Activated B cell treated with CpG ODN at 0.5 μM for 24 hours (primary cell): ENCODE data around the gene MRPL27. TPM values are rescaled to one million over a fixed set of nuclear protein-coding genes. Genes with fewer than 3 reads are reported as not detected.

Experiments
- ATAC-seq: fragments of 200-7000 bp; cut with Tn5 transposase; one replicate; pipeline ENCODE4 v1.10.0; 2021; ENCODE audit warnings: low read depth, mild to moderate bottlenecking, moderate library complexity
- CTCF ChIA-PET: fragments of 350-600 bp; sonication (Branson Sonifier 250); formaldehyde crosslinking; loops from one replicate; lab custom pipeline; 2021; ENCODE audit warnings: antibody characterized with exemption; lab: Charles Lee
- POLR2A ChIA-PET: fragments of 350-600 bp; sonication (Branson Sonifier 250); formaldehyde crosslinking; loops from one replicate; lab custom pipeline; 2021; ENCODE audit warnings: antibody characterized with exemption; lab: Charles Lee
- DNase-seq: peaks from one replicate; pipeline ENCODE4 v3.0.0; 2022
- H3K27ac Mint-ChIP-seq: one replicate; pipeline ENCODE4 v1.8.0; 2020; ENCODE audit warnings: mixed read lengths
- H3K27me3 Mint-ChIP-seq: one replicate; pipeline ENCODE4 v1.8.0; 2021; ENCODE audit warnings: mixed read lengths
- H3K36me3 Mint-ChIP-seq: one replicate; pipeline ENCODE4 v1.8.0; 2021; ENCODE audit warnings: low read depth, mixed read lengths
- H3K4me1 Mint-ChIP-seq: one replicate; pipeline ENCODE4 v1.8.0; 2021; ENCODE audit warnings: mixed read lengths
- H3K4me3 Mint-ChIP-seq: one replicate; pipeline ENCODE4 v1.8.0; 2020; ENCODE audit warnings: mild to moderate bottlenecking, mixed read lengths
- H3K9me3 Mint-ChIP-seq: one replicate; pipeline ENCODE4 v1.8.0; 2020; ENCODE audit warnings: mixed read lengths
- CTCF ChIP-seq: fragments of 200-600 bp; IDR thresholded peaks from one replicate; pipeline ENCODE4 v1.8.0; 2022; ENCODE audit warnings: antibody characterized with exemption, mild to moderate bottlenecking
- intact Hi-C: fragments of 100-400 bp; cut with micrococcal nuclease; formaldehyde crosslinking; loops from one replicate; pipeline ENCODE4 v1.15.1; 2024
- total RNA-seq: library from RNA; stranded (reverse); gene quantifications from 2 replicates; pipeline ENCODE4 v1.2.3, GENCODE V29; 2022

MRPL27 gene
- total RNA-seq, 1 donor from 2014 or later: 45.0 TPM

- intact Hi-C loops: no loop called here
These were observed 1.5 kb downstream of the MRPL27 start for GRCh38 chr17:50371526-50371925.

GRCh38 chr17:50370052-50370451 lies 2.9 kb downstream of the MRPL27 start:
- DNase-seq: no peak
- peaks cover 68% of the 10 kb centered on the region for H3K36me3 Mint-ChIP-seq
- H3K4me1 Mint-ChIP-seq: peaks cover 20% of the 10 kb centered on the region
- no peaks in the 10 kb centered on the region for H3K9me3 Mint-ChIP-seq
- ATAC-seq: no peak
- TF ChIP-seq CTCF: no peak
- H3K27me3 Mint-ChIP-seq: no peaks in the 10 kb centered on the region
- no peak overlapping the region for H3K27ac Mint-ChIP-seq
- no peak overlapping the region for H3K4me3 Mint-ChIP-seq
- CTCF ChIA-PET: interaction anchor here (1.3 kb wide), 1 partner anchor 8 kb away, joined by 5 read pairs; no protein-coding TSS in a partner anchor
- intact Hi-C loops: no loop called here
- POLR2A ChIA-PET: interaction anchor here (0.6 kb wide), 1 partner anchor 19 kb away, joined by 3 read pairs; no protein-coding TSS in a partner anchor

More at GRCh38 chr17:50371526-50371925, 1.5 kb downstream of the MRPL27 start:
- H3K36me3 Mint-ChIP-seq: peaks cover 58% of the 10 kb centered on the region
- H3K4me1 Mint-ChIP-seq: peaks cover 20% of the 10 kb centered on the region
- ChIA-PET CTCF (no interaction called here), POLR2A (interaction anchor here (0.6 to 2.9 kb wide), 2 partner anchors 26 to 221 kb away, joined by 3 to 15 read pairs; partner anchors contain the start of genes LRRC59 and PPP1R9B)
- DNase-seq (no peak), ATAC-seq (no peak)
- peak overlapping the region; percentile 99 for H3K4me3 Mint-ChIP-seq
- H3K27ac Mint-ChIP-seq: no peak overlapping the region
- no peaks in the 10 kb centered on the region for H3K9me3 Mint-ChIP-seq
- no peak for TF ChIP-seq CTCF
- no peaks in the 10 kb centered on the region for H3K27me3 Mint-ChIP-seq

DNA sequence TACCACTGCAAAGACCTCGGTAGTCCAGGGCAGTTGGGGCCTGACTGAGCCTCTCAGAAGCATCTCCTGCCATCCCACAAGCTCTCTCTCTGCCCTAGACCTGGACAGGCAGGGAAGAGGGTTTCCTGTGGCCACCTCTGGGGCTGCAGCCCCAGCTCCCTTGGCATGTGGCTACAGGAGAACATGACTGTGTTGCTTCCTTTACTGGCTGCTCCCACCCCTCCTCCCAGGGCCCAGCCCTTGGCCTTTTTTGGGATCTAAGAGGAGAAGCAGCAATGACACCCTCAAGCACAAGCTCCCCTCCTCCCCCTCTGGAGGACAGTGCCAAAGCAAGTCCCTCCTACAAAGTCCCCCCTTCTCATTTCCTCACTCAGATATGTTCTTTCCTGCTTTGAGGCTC lies 5.6 kb downstream of the MRPL27 start:
- Mint-ChIP-seq H3K4me1 (peaks cover 11% of the 10 kb centered on the region), H3K27me3 (no peaks in the 10 kb centered on the region), H3K27ac (no peak overlapping the region), H3K9me3 (no peaks in the 10 kb centered on the region), H3K4me3 (no peak overlapping the region), H3K36me3 (peaks cover 67% of the 10 kb centered on the region)
- ATAC-seq (no peak), DNase-seq (no peak)
- ChIA-PET POLR2A (no interaction called here), CTCF (interaction anchor here (2.0 kb wide), 1 partner anchor 30 kb away, joined by 6 read pairs; the partner anchor contains the start of gene LRRC59)
- intact Hi-C loops: no loop called here
- TF ChIP-seq CTCF: no peak

GRCh38 chr17:50365649-50366393 lies 7.2 kb downstream of the MRPL27 start:
- no peaks in the 10 kb centered on the region for H3K27me3 Mint-ChIP-seq
- no peak overlapping the region for H3K4me3 Mint-ChIP-seq
- intact Hi-C loops: no loop called here
- no peaks in the 10 kb centered on the region for H3K9me3 Mint-ChIP-seq
- POLR2A ChIA-PET: interaction anchor here (0.7 kb wide), 1 partner anchor 24 kb away, joined by 5 read pairs; no protein-coding TSS in a partner anchor
- peaks cover 61% of the 10 kb centered on the region for H3K36me3 Mint-ChIP-seq
- peaks cover 7% of the 10 kb centered on the region for H3K4me1 Mint-ChIP-seq
- CTCF ChIA-PET: interaction anchor here (1.8 kb wide), 1 partner anchor 32 kb away, joined by 4 read pairs; the partner anchor contains the start of gene LRRC59
- TF ChIP-seq CTCF: no peak
- DNase-seq: no peak
- ATAC-seq: no peak
- no peak overlapping the region for H3K27ac Mint-ChIP-seq

DNA sequence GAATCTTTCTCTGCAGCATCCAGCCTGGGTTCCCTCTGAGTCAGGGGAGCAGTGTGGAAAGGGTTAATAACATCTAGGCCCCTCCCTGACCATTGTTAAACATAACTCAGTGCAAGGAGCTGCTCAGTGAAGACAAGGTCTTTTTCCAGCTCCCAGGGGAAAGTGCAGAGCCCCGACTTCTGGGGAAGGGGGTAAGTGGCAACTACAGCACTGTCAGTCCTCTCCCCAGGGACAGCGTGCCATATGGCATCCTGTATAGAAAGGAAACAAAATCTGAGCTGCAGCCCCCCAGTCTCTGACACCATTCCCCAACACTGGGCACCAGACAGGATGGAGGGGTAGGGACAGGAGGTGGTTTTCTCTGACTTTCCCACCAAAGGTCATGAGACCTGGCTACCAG lies 7.8 kb downstream of the MRPL27 start:
- intact Hi-C loops: no loop called here
- no peaks in the 10 kb centered on the region for H3K27me3 Mint-ChIP-seq
- ChIA-PET POLR2A (interaction anchor here (0.6 to 0.7 kb wide), 2 partner anchors 24 to 1456 kb away, joined by 5 read pairs; no protein-coding TSS in a partner anchor), CTCF (interaction anchor here (1.8 kb wide), 1 partner anchor 32 kb away, joined by 4 read pairs; the partner anchor contains the start of gene LRRC59)
- no peak for DNase-seq
- no peak for TF ChIP-seq CTCF
- peaks cover 7% of the 10 kb centered on the region for H3K4me1 Mint-ChIP-seq
- H3K4me3 Mint-ChIP-seq: no peak overlapping the region
- H3K36me3 Mint-ChIP-seq: peaks cover 57% of the 10 kb centered on the region
- no peaks in the 10 kb centered on the region for H3K9me3 Mint-ChIP-seq
- no peak overlapping the region for H3K27ac Mint-ChIP-seq
- no peak for ATAC-seq
